Stimulated activated CD4-positive, alpha-beta T cell treated with anti-CD3 and anti-CD28 coated beads, Interleukin-4, amount 100 ng/mL, for 24 hours (primary cell): Measurements from ENCODE around the gene RTN4.
A peak's percentile ranks its signal among the peaks of the same experiment; 100 is the strongest.
"Not testable (repeated sequence)": the region's sequence is repeated elsewhere in the genome, so short reads cannot be mapped to it uniquely, and the experiment has no call there.

Experiments used
- DNase-seq: peaks from one replicate; pipeline ENCODE4 v3.0.0-alpha.2; 2020

RTN4 gene

GRCh38 chr2:55050100-55050994, at the start of gene RTN4:
RTN4 (minus strand) TSS chr2:55050451; CDS start chr2:55050300, 151 bp downstream.
- DNase-seq = peak; percentile 99

- DNase-seq = no peak
These were observed 49.2 kb upstream of the RTN4 start for GRCh38 chr2:55099493-55099877.

GRCh38 chr2:55097461-55098410, 47.5 kb upstream of the RTN4 start:
- no peak for DNase-seq

- no peak for DNase-seq
These were observed 46.8 kb upstream of the RTN4 start for GRCh38 chr2:55097082-55097460.

GRCh38 chr2:55096586-55096985, 46.3 kb upstream of the RTN4 start:
- DNase-seq = no peak

GRCh38 chr2:55093381-55093780, 43.1 kb upstream of the RTN4 start:
- no peak for DNase-seq

- DNase-seq = no peak
These were observed 42.2 kb upstream of the RTN4 start for GRCh38 chr2:55092439-55092838.

GRCh38 chr2:55091681-55092080, 41.4 kb upstream of the RTN4 start:
- not testable (repeated sequence) for DNase-seq

GRCh38 chr2:55090702-55091101, 40.5 kb upstream of the RTN4 start:
- no peak for DNase-seq

GRCh38 chr2:55089726-55090125, 39.5 kb upstream of the RTN4 start:
- no peak for DNase-seq

- no peak for DNase-seq
These were observed 38.1 kb upstream of the RTN4 start for GRCh38 chr2:55088400-55088799.

GRCh38 chr2:55087936-55088335, 37.7 kb upstream of the RTN4 start:
- no peak for DNase-seq

GRCh38 chr2:55087501-55087900, 37.2 kb upstream of the RTN4 start:
- DNase-seq = no peak

- no peak for DNase-seq
These were observed 35.1 kb upstream of the RTN4 start for GRCh38 chr2:55085113-55086040.

GRCh38 chr2:55084641-55085040, 34.4 kb upstream of the RTN4 start:
- DNase-seq = no peak

GRCh38 chr2:55080204-55080738, 30.0 kb upstream of the RTN4 start:
- no peak for DNase-seq

- no peak for DNase-seq
These were observed 28.7 kb upstream of the RTN4 start for GRCh38 chr2:55078956-55079355.

GRCh38 chr2:55076721-55077120, 26.5 kb upstream of the RTN4 start:
- no peak for DNase-seq

GRCh38 chr2:55076019-55076418, 25.8 kb upstream of the RTN4 start:
- not testable (repeated sequence) for DNase-seq

GRCh38 chr2:55073000-55073983, 23.0 kb upstream of the RTN4 start:
- no peak for DNase-seq

- no peak for DNase-seq
These were observed 13.6 kb upstream of the RTN4 start for GRCh38 chr2:55063713-55064323.
